MM.1S (cell line): ENCODE results near the gene DGLUCY.

ENCODE experiments used
- DNase-seq: peaks from one replicate; pipeline ENCODE4 v3.0.0-alpha.2; 2015
- H2AFZ ChIP-seq: fragments of 300-600 bp; sonication (generic); 2 replicates; pipeline ENCODE4 v1.6.0; 2016; ENCODE audit warnings: antibody characterized with exemption, low read length
- H3F3A ChIP-seq: fragments of 300-600 bp; sonication (generic); 2 replicates; pipeline ENCODE4 v1.6.1; 2016; ENCODE audit warnings: mild to moderate bottlenecking, antibody characterized with exemption, low read length, moderate library complexity, mixed read lengths; ENCODE audit not compliant: insufficient read depth
- H3K27ac ChIP-seq: fragments of 300-600 bp; sonication (generic); 2 replicates; pipeline ENCODE4 v1.5.1; 2016; ENCODE audit warnings: mild to moderate bottlenecking, low read length
- H3K27me3 ChIP-seq: fragments of 300-600 bp; sonication (generic); replicated peaks from 2 replicates; pipeline ENCODE4 v1.6.0; 2016; ENCODE audit warnings: low read length; ENCODE audit not compliant: insufficient read depth
- H3K36me3 ChIP-seq: fragments of 300-600 bp; sonication (generic); replicated peaks from 2 replicates; pipeline ENCODE4 v1.6.1; 2016; ENCODE audit warnings: mild to moderate bottlenecking, low read length, mixed read lengths; ENCODE audit not compliant: insufficient read depth
- H3K4me1 ChIP-seq: fragments of 300-600 bp; sonication (generic); 2 replicates; pipeline ENCODE4 v1.6.1; 2016; ENCODE audit warnings: low read length, mixed read lengths
- H3K4me2 ChIP-seq: fragments of 300-600 bp; sonication (generic); 2 replicates; pipeline ENCODE4 v1.6.0; 2016; ENCODE audit warnings: low read depth, low read length
- H3K4me3 ChIP-seq: fragments of 300-600 bp; sonication (generic); 2 replicates; pipeline ENCODE4 v1.5.1; 2016; ENCODE audit warnings: low read length, mixed read lengths
- H3K79me2 ChIP-seq: fragments of 300-600 bp; sonication (generic); 2 replicates; pipeline ENCODE4 v1.6.1; 2016; ENCODE audit warnings: mixed run types, low read length, mixed read lengths
- H3K9ac ChIP-seq: fragments of 300-600 bp; sonication (generic); 2 replicates; pipeline ENCODE4 v1.6.1; 2016; ENCODE audit warnings: low read length, mixed read lengths
- H3K9me2 ChIP-seq: fragments of 300-600 bp; sonication (generic); replicated peaks from 2 replicates; pipeline ENCODE4 v1.6.1; 2016; ENCODE audit warnings: mild to moderate bottlenecking, low read length, mixed read lengths; ENCODE audit not compliant: insufficient read depth
- H3K9me3 ChIP-seq: fragments of 300-600 bp; sonication (generic); replicated peaks from 2 replicates; pipeline ENCODE4 v1.6.1; 2016; ENCODE audit warnings: mild to moderate bottlenecking, low read length, mixed read lengths; ENCODE audit not compliant: insufficient read depth
- H4K20me1 ChIP-seq: fragments of 300-600 bp; sonication (generic); 2 replicates; pipeline ENCODE4 v1.6.1; 2016; ENCODE audit warnings: mild to moderate bottlenecking, low read length, moderate library complexity, mixed read lengths; ENCODE audit not compliant: insufficient read depth
- CTCF ChIP-seq: fragments of 300-600 bp; sonication (generic); IDR thresholded peaks from 2 replicates; pipeline ENCODE4 v1.5.1; 2016; ENCODE audit warnings: antibody characterized with exemption, low read length, mixed read lengths
- EZH2 ChIP-seq: fragments of 300-600 bp; sonication (generic); optimal IDR thresholded peaks from 2 replicates; pipeline ENCODE3; 2017; ENCODE audit warnings: low read depth, mild to moderate bottlenecking, antibody characterized with exemption, low read length, mixed read lengths
- EZH2phosphoT487 ChIP-seq: fragments of 300-600 bp; sonication (generic); IDR thresholded peaks from 2 replicates; pipeline ENCODE4 v1.6.1; 2018; ENCODE audit warnings: antibody characterized with exemption, low read length

Gene DGLUCY

GRCh38 chr14:91170504-91171121 is 56.7 kb downstream of the DGLUCY start:
- no peaks in the 10 kb centered on the region for H3K4me1 ChIP-seq
- H4K20me1 ChIP-seq = no peaks in the 10 kb centered on the region
- no peak overlapping the region for H2AFZ ChIP-seq
- no peaks in the 10 kb centered on the region for H3K27me3 ChIP-seq
- no peak overlapping the region for H3K4me2 ChIP-seq
- no peak overlapping the region for H3K9ac ChIP-seq
- no peak for TF ChIP-seq EZH2
- TF ChIP-seq EZH2phosphoT487 = no peak
- TF ChIP-seq CTCF = no peak
- no peaks in the 10 kb centered on the region for H3F3A ChIP-seq
- no peak overlapping the region for H3K4me3 ChIP-seq
- no peaks in the 10 kb centered on the region for H3K79me2 ChIP-seq
- no peaks in the 10 kb centered on the region for H3K36me3 ChIP-seq
- no peaks in the 10 kb centered on the region for H3K9me2 ChIP-seq
- no peak overlapping the region for H3K27ac ChIP-seq
- DNase-seq = no peak
- H3K9me3 ChIP-seq = no peaks in the 10 kb centered on the region

- no peaks in the 10 kb centered on the region for H3F3A ChIP-seq
- no peak overlapping the region for H3K9ac ChIP-seq
- no peaks in the 10 kb centered on the region for H3K36me3 ChIP-seq
- no peak overlapping the region for H2AFZ ChIP-seq
- no peaks in the 10 kb centered on the region for H3K4me1 ChIP-seq
- no peaks in the 10 kb centered on the region for H3K9me2 ChIP-seq
- no peak overlapping the region for H3K4me3 ChIP-seq
- H3K27me3 ChIP-seq = no peaks in the 10 kb centered on the region
- H3K79me2 ChIP-seq = no peaks in the 10 kb centered on the region
- no peak for DNase-seq
- H3K27ac ChIP-seq = no peak overlapping the region
- no peaks in the 10 kb centered on the region for H3K9me3 ChIP-seq
- TF ChIP-seq EZH2phosphoT487 (no peak), CTCF (no peak), EZH2 (no peak)
- H3K4me2 ChIP-seq = no peak overlapping the region
- H4K20me1 ChIP-seq = no peaks in the 10 kb centered on the region
These were observed 57.4 kb downstream of the DGLUCY start for GRCh38 chr14:91171291-91171690.

- Histone ChIP-seq H3K4me1 (no peaks in the 10 kb centered on the region), H3K36me3 (no peaks in the 10 kb centered on the region), H4K20me1 (no peaks in the 10 kb centered on the region), H3K9me3 (no peaks in the 10 kb centered on the region), H2AFZ (no peak overlapping the region), H3K9me2 (no peaks in the 10 kb centered on the region), H3K4me2 (no peak overlapping the region), H3K79me2 (no peaks in the 10 kb centered on the region), H3K27ac (no peak overlapping the region), H3K27me3 (no peaks in the 10 kb centered on the region), H3K4me3 (no peak overlapping the region), H3K9ac (no peak overlapping the region), H3F3A (no peaks in the 10 kb centered on the region)
- peak; percentile 43 for DNase-seq
- no peak for TF ChIP-seq EZH2
- peak; percentile 64 for TF ChIP-seq CTCF
These were observed 59.4 kb downstream of the DGLUCY start for GRCh38 chr14:91173221-91173670.
